ENCODE data around the gene SRPK3.
"Not testable (repeated sequence)": the region's sequence is repeated elsewhere in the genome, so short reads cannot be mapped to it uniquely, and the experiment has no call there.

The SRPK3 gene

DNA sequence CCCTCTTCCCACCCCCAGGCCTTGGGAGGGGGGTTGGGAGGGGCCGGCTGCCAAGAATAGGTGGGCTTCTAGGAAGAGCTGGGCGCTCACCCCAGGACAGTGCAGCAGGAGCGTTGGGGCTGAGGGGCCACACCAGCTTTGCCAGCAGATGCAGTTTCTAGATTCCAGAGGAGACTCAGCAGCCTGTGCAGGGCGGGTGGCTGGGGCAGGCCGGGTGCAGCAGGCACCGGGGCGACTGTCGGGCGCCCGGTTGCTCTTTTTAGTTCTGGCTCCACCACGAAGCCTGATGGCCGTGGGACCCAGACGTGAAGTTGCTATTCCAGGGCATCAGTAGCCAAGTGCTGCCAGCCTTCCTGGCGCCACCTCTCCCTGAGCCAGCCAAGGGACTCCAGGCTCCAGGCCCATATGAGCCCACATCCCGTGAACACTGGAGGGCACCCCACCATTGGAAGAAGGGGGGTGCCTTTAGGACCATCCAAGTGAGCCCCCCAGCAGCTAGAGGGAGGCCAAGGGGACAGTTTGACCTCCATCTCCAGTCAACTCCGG is 19.4 kb downstream of the SRPK3 start:
- H3K4me3 ChIP-seq (ENCODE audit: low read length), result no peak overlapping the region
- no peak for DNase-seq (ENCODE audit: low read depth, low spot score)

DNA sequence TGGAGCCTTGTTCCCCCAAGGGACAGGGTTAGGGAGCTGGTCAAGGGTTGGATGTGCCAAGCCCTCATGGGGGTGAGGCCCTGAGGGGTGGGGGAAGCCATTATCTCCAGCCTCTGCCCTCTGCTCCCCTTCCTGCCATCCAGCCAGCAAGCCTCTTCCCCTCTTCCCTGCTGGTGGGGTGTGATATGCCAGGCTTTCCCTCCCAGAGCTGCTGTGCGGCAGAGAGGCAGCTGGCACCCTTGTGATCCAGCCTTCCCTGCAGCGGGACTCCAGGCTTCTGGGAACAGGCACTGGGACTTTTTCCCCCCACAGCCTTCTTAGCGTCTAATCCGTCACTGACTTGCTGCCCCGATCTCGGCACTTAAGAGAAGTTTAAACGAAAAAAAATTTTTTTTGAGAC is 19.9 kb downstream of the SRPK3 start:
- H3K4me3 ChIP-seq (ENCODE audit: low read length), result no peak overlapping the region
- no peak for DNase-seq (ENCODE audit: low read depth, low spot score)

DNA sequence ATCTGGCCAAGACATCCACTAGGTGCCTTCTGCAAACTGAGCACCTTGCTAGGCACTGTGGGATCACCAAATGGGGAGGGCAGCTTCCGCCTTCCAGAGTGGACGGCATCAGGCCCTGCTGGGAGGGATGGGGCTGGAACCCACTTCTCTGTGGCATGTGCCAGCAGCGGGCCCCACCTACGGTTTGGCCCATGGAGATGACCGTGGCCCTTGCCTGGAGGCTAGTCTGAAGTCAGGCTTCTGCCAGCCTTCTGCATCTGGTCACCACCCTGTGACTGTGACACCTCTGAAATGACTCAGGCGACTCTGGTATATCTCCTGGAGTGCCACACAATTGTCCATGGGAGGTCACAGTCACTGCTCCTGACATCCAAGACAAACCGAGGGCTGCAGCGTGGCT is 20.8 kb downstream of the SRPK3 start:
- H3K4me3 ChIP-seq (ENCODE audit: low read length), result no peak overlapping the region
- no peak for DNase-seq (ENCODE audit: low read depth, low spot score)

DNA sequence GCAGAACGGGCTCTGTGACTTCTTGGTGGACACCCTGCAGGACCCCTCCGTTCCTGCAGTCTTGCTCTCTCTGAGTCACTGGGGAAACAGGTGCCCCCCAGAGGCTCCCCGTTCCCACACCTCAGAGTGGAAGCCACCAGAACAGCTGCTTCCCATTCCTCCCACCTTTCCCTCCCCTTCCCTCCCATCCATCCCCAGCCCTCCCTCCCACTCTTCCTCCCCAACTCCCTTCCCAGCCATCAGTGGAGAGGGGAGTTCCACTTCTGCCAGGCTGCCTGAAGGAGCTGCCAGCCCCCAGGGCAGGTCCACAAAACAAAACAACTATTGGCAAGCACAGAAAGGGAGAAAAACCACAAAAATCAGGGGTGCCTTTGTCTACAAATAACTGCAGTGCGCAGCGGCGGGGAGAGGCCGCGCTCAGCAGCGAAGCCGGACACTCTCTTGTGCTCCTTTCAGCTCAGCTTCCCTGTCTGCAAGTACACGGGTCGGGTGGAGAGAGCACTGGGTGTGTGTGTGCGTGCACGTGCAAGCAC is 21.7 kb downstream of the SRPK3 start:
- no peak for DNase-seq (ENCODE audit: low read depth, low spot score)

DNA sequence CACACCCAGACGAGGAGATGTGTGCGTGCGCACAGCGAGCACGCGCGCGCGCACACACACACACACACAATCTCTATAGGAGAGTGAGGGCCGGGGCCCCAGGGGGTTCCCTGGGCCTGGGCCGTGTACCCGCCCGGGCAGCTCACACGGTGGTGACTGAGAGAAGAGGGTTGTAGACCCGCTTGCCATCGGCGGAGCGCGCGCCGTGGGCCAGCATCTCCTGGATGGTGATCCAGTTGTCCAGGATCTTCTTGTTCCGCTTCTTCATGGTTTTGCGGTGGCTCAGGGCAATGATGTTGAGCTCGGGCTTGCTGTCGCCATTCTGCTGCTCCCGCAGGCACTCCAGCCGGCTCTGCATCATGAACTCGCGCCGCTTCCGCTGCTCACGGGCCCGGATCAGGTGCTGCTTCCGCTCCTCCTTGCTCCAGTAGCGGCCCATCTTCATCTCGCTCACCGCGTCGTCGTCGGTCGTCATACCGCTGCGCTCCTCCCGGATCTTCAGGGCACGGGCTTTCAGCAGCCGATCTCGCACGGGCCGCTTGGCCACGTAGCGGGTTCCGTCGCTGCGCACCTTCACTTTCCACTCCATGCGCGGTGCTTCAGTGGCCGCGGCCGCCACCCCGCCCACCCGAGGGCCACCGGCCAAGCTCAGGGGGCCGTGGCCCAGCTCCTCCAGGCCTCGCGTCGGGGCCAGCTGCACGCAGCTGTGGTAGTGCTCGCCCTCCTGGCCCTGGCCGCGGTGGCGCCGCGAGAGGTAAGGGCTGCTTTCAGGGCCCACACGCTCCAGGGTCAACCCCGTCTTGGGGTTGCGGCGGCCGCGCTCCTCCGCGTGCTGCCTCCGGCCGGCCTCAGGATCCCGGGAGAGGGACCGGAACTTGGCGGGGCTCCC is 22.6 kb downstream of the SRPK3 start:
- DNase-seq (ENCODE audit: low read depth, low spot score), result no peak
- no peak overlapping the region for H3K4me3 ChIP-seq (ENCODE audit: low read length)

More for the DNA sequence above, 21.7 kb downstream of the SRPK3 start:
- H3K4me3 ChIP-seq (ENCODE audit: low read length), result no peak overlapping the region

DNA sequence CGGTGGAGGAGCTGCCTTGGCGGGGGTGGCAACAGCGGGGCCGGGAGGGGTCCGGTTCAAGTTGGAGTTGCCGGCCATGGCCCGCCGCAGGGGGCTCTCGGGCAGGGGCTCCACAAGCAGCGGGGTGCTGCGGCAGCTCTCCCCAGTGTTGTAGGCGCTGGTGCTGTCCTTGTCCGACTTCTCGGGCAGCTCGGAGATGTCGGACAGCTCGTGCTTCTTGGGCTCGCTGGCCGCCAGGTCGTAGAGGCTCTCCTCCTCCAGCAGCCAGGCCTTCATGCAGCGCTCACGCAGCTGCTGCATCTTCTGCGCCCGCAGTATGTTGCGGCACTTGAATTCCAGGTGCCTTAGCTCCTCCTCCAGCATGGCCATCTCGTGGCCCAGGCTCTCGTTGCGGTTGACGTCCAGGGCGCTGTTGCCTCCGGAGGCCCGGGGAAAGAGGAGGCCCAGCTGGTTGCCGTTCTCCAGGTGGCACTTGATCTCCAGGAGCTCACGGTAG is 23.3 kb downstream of the SRPK3 start:
- H3K4me3 ChIP-seq (ENCODE audit: low read length), result no peak overlapping the region
- DNase-seq (ENCODE audit: low read depth, low spot score), result no peak

DNA sequence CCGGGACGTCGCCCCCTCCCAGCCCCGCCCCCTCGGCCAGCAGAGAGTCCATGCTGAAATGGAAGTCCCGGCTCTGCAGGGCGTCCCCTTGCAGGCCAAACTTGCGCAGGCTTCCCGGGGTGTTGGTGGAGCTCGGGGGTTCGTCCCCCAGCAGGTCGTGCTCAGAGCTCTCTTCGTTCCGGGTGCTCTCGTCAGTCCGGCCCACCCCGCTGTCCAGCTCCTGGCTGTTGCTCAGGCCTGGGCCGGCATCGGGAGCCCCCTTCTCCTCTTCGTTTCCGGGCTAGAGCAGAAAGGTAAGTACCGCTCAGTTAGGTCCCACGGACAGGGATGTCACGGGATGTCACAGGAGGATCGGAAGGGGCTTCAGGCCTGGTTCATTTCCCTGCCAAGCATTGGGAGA is 23.8 kb downstream of the SRPK3 start:
- DNase-seq (ENCODE audit: low read depth, low spot score), result no peak
- H3K4me3 ChIP-seq (ENCODE audit: low read length), result no peak overlapping the region

DNA sequence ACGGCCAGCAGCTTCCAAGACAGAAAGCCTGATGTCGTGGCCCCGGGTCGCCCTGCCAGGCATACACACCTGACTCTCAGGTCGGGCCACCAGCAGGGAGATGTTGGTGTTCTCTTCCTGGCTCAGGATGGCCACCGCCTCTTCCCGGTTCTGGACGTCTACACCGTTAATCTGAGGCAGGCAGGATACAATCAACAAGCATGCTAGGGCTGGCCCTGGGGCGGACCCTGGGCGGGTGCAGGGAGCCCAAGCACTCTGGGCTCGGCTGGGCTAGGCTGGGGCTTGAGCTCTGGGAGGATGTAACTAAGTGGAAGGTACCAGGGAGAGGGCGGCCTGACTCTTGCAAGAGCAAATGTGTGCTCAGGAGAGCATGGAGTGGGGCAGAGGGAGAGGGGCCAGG is 24.6 kb downstream of the SRPK3 start:
- no peak overlapping the region for H3K4me3 ChIP-seq (ENCODE audit: low read length)
- no peak for DNase-seq (ENCODE audit: low read depth, low spot score)

DNA sequence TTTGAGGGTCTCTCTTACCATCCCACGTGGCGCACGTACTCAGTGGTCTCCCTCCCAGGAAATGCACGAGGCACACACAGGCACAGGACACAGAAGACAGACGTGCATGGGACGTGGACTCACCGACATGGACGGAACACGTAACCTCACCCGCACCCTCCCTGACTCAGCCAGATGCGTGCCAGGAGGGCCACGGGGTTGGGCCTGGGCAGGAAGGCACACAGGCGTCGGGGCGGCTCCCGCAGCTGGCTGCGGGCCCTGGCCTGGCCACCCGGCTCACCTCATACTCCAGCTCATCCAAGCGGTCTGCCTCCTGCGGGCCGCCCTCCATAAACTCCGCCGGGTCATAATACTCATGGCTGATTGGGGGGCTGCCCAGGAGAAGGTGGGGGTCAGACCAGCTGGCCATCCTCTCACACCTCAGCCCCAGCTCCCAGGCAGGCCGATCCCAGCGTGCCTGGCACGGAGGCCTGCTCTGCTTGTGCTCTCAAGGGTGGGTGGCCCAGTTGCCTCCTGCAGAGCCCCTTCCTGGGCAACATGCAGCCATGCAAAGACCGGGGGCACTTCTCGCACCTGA is 26.2 kb downstream of the SRPK3 start:
- H3K4me3 ChIP-seq (ENCODE audit: low read length), result no peak overlapping the region
- DNase-seq (ENCODE audit: low read depth, low spot score), result no peak

DNA sequence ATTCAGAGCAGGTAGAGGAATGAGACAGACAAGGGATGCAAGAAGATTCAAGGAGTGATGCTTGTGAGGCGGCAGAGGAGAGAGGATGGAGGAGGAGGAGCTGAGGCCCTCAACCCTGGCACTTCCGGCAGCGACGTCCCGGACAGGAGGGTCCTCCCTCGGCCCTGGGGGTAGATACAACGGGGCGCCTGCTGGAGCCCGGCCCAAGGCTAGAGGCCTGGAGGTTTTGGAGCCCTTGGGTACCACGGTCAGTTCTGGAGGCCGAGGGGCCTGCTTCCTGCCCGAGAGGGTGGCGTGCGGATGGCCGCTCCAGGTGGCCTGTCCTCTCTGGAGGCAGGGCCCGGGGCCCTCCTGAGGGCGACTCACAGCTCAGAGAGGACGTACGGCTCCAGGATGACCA is 27.1 kb downstream of the SRPK3 start:
- no peak overlapping the region for H3K4me3 ChIP-seq (ENCODE audit: low read length)
- no peak for DNase-seq (ENCODE audit: low read depth, low spot score)

DNA sequence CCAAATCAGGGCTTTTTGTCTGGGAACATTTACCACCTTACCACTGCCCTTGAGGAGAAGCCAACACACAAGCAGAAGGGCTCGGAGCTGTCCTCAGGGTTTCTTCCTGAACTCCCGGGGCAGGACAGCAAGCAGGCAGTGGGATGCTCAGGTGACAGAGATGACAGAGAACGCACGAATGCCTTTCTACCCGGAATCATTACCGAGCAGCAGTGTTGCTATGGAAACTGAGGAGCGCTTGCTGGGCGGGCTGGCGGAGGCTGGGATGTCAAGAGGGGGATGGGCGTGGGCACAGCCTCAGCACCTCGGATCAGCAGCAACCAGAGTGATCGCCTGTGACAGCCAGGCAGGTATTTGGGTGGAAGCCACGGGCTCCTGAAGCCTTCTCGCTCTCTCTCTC is 31.4 kb downstream of the SRPK3 start:
- H3K4me3 ChIP-seq (ENCODE audit: low read length), result no peak overlapping the region
- DNase-seq (ENCODE audit: low read depth, low spot score), result no peak

DNA sequence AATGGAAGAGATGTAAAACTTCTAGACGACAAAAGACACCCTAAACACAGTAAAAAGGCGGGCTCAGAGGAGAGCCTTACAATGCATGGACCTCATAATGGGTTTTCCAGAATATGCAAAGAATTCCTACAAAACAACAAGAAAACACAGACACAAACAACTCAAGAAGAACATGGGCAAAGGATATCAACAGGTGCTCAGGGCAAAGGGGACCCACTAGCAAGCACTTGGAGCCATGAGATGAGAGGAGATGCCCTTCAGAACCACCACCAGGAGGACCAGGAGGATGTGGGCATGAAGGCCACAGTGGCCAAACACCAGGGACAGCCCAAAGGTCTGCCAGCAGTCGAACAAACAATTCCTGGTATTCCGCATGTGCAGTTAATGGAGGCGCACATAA is 32.3 kb downstream of the SRPK3 start:
- no peak overlapping the region for H3K4me3 ChIP-seq (ENCODE audit: low read length)
- DNase-seq (ENCODE audit: low read depth, low spot score), result no peak

DNA sequence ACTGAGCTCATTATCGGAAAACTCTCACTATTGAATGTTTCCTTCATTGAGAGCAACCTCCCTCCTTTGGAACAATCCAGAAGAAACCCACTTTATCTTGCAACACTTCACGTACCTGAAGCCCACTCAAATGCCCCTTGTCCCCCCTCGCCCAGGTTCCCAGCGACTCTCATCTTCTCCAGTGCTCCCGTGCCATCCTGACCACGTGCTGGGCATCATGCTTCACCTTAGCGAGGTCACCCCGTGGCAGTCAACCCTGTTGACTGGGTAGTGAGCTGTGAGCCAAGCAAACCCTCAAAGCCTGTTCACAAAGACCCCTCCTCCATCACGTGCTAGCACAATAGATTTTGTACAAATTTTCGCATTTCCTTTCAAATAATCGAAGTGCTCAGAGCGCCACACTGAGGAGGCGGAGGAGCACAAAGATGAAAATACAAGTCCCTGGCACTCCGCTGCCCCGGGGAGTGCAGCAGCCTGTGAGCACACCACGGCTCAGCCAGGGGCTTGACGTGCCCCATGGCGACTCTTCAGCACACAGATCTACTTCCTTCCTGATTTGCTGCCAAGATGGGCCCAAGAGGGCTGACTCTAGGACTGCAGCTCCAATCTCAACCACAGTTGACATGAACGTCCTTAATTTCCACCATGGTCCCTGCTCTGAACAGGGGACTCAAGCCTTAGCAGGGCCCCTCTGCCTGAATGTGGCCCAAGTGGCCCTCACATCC is 33.9 kb downstream of the SRPK3 start:
- H3K4me3 ChIP-seq (ENCODE audit: low read length), result no peak overlapping the region
- no peak for DNase-seq (ENCODE audit: low read depth, low spot score)

DNA sequence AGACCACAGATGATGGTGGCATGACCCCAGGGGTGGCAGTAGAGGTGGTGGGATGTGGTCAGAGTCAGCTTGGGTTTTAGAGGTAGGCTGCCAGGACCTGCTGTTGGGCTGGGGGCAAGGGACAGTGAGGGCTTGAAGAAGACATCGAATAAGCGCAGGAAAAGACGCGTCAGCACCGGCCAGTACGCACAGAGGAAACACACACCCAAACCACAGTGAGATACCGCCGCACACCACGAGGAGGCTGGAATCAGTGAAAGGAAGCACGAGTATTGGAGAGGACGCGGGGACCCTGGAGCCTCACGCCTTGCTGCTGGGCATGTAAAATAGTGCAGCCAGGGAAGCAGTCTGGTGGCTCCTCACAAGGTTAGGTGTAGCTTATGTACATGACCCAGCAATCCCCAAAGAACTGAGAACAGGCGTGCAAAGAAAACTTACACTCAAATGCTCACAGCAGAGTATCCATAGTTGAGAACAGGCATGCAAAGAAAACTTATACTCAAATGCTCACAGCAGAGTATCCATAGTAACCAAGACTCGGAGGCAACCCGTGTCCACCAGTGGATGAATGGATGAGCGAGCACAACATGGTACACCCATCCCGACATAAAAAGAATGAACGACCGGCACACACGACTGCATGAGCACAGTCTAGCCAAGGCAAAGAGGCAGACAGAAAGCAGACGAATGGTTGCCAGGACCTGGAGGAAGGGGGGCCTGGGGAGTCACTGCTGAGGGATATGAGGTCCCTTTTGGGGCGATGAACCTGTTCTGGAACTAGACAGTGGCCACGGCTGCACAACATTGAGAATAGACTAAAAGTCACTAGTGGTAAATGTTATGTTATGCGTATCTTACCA is 36.2 kb downstream of the SRPK3 start:
- DNase-seq (ENCODE audit: low read depth, low spot score), result peak; percentile 23
- no peak overlapping the region for H3K4me3 ChIP-seq (ENCODE audit: low read length)

DNA sequence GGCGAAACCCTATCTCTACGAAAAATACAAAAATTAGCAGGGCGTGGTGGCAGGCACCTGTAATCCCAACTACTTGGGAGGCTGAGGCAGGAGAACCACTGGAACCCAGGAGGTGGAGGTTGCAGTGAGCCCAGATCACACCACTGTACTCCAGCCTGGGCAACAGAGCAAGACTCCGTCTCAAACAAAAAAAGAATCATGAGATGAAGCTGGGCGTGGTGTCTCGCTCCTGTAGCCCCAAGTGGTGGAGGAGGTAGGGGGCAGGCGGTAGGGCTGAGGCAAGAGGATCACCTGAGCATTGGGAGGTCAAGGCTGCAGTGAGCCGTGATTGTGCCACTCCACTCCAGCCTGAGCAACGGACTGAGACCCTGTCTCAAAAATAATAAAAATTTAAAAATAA is 37.2 kb downstream of the SRPK3 start:
- H3K4me3 ChIP-seq (ENCODE audit: low read length); DNase-seq (ENCODE audit: low read depth, low spot score): not testable (repeated sequence)

DNA sequence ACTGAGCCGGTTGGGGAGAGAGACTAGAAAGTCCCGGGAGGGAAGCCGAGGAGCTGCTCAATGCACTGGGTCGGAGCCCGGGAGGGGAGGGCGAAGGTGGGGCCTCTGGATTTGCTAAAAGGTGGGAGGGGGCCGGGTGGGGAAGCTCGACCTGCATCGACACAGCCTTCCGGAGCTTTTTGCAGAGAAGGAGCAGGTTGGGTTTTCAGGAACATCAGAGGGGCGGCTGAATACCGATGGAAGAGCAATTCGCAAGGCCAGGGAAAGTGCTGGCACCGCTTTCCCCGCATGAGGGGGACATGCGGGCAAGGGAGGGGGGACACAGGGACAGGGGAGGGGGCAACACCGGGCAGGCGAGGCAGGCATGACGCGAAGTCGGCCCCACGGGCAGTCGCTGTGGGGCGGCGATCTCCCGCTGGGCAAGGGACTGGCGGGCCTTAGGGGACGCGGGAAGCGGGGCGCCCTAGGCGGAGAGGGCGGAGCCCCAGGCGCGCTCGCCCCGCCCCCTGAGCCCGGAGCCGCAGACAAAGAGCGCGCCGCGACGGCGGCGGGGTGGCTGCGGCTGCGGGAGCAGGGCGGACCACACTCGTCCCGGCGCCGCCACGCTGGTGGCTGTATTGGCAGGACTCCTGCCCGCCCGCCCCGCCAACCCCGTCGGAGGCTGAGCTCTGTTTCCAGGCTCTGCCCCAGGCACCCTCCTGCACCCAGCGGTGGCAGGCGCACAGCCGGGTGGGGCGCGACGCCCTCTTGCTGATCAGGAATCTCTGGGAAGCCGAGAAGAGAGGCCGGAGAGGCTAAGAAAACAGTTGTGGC is 37.9 kb downstream of the SRPK3 start:
- DNase-seq (ENCODE audit: low read depth, low spot score), result no peak
- H3K4me3 ChIP-seq (ENCODE audit: low read length), result peak overlapping the region; percentile 45

DNA sequence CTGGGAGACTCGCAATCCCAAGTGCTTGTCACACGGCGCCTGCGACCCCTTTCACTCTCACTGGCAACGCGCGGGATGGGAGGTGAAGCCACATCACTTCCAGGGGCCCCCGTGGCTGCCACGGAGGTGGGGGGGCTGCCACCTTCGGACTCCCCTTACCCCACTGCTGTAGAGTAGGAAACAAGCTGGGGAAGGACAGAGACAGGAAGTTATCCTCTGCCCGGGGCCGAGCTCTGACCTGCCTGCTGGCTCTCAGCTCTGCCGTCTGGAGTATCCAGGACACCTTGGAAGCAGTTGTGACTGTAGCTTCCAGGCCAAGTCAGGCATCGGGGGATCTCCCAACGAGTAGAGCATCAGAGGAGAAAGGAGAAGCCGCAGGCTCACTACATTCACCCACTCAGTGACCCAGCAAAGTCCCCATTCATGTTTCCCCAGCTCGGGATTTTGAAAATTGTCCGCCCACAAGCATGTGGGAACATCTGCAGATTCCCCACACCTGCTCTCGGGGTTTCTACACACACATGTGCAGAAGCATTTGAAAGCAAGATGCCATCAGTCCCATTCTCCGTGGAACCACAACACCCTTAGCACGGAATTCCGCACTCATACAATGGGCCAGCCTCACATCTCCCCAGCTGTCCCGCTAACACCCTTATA is 38.7 kb downstream of the SRPK3 start:
- DNase-seq (ENCODE audit: low read depth, low spot score), result no peak
- peak overlapping the region; percentile 45 for H3K4me3 ChIP-seq (ENCODE audit: low read length)

Measured in Jurkat, Clone E6-1 (cell line).